ENCODE results near the gene DAPP1.

Gene DAPP1

DNA sequence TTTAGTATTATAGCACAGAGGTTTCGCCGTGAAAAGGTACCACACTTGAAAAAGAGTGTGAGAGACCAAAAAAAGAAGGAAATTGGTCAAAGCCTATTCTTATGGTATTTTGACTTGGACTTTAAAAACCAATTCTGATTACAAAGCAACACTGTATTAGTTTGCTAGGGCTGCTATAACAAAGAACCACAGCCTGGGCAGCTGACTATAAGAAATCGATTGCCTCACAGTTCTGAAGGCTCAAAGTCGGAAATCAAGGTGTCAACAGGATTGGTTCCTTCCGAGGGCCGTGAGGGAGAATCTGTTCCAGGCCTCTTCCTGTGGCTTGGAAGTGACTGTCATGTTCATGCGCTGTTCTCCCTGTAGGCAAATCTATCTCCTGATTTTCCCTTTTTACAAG lies 17.9 kb downstream of the DAPP1 start:
- Histone ChIP-seq H3K9me3 (ENCODE audit: control insufficient read depth in 1 of 2, low read length in 2 of 2) (no peaks in the 10 kb centered on the region), H3K27ac (ENCODE audit: low read depth, low read length) (no peak overlapping the region), H3K27me3 (ENCODE audit: control insufficient read depth in 1 of 2, insufficient read depth in 2 of 2, low read length in 2 of 2) (no peaks in the 10 kb centered on the region), H3K36me3 (ENCODE audit: control insufficient read depth in 1 of 2, insufficient read depth in 2 of 2, low read length in 2 of 2) (no peaks in the 10 kb centered on the region), H3K9ac (ENCODE audit: low read depth in 1 of 2, low read length in 2 of 2) (no peak overlapping the region), H3K4me1 (ENCODE audit: control insufficient read depth in 1 of 2, insufficient read depth in 2 of 2, low read length in 2 of 2) (no peaks in the 10 kb centered on the region), H3K4me3 (ENCODE audit: low read depth in 1 of 2, low read length in 2 of 2) (no peak overlapping the region)

DNA sequence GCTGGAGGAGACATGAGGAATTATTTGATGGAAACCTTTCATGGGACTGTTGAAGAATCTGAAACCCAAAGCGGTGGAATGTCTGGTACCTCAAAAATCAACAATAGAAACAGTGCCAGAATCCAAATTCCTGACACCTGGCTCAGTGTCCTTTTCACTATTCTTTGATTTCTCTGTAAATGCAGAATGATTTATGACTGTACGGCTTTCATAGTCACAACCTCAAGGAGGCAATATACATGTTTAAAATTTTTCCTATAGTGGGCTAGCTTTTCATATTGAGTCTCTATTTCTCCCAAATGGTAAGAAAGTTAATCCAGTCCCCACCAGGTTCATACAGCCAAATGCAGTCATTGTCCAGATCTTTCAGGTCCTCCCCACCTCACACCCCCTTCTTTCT lies 19.3 kb downstream of the DAPP1 start:
- Histone ChIP-seq H3K27me3 (ENCODE audit: control insufficient read depth in 1 of 2, insufficient read depth in 2 of 2, low read length in 2 of 2) (no peaks in the 10 kb centered on the region), H3K4me3 (ENCODE audit: low read depth in 1 of 2, low read length in 2 of 2) (no peak overlapping the region), H3K9ac (ENCODE audit: low read depth in 1 of 2, low read length in 2 of 2) (no peak overlapping the region), H3K9me3 (ENCODE audit: control insufficient read depth in 1 of 2, low read length in 2 of 2) (no peaks in the 10 kb centered on the region), H3K36me3 (ENCODE audit: control insufficient read depth in 1 of 2, insufficient read depth in 2 of 2, low read length in 2 of 2) (no peaks in the 10 kb centered on the region), H3K27ac (ENCODE audit: low read depth, low read length) (no peak overlapping the region), H3K4me1 (ENCODE audit: control insufficient read depth in 1 of 2, insufficient read depth in 2 of 2, low read length in 2 of 2) (no peaks in the 10 kb centered on the region)

DNA sequence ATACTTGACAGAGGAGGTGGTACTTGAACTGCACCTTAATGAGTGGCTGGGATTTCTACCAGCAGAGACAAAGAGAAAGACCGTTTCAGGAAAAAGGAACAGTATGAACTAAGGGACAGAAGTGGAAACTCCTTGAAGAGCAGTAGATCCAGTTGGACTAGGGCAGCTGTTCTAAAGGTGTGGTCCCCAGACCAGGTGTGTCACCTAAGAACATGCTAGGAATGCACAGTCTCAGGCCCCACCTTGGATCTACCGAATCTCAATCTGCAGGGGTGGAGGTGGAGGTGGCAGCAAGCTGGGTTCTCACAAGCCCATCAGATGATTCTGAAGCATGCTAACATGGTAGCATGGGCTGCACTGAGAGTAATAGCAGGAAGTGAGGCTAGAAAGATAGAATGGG lies 22.3 kb downstream of the DAPP1 start:
- Histone ChIP-seq H3K27ac (ENCODE audit: low read depth, low read length) (no peak overlapping the region), H3K9me3 (ENCODE audit: control insufficient read depth in 1 of 2, low read length in 2 of 2) (no peaks in the 10 kb centered on the region), H3K36me3 (ENCODE audit: control insufficient read depth in 1 of 2, insufficient read depth in 2 of 2, low read length in 2 of 2) (no peaks in the 10 kb centered on the region), H3K4me1 (ENCODE audit: control insufficient read depth in 1 of 2, insufficient read depth in 2 of 2, low read length in 2 of 2) (no peaks in the 10 kb centered on the region), H3K9ac (ENCODE audit: low read depth in 1 of 2, low read length in 2 of 2) (no peak overlapping the region), H3K4me3 (ENCODE audit: low read depth in 1 of 2, low read length in 2 of 2) (no peak overlapping the region), H3K27me3 (ENCODE audit: control insufficient read depth in 1 of 2, insufficient read depth in 2 of 2, low read length in 2 of 2) (no peaks in the 10 kb centered on the region)

DNA sequence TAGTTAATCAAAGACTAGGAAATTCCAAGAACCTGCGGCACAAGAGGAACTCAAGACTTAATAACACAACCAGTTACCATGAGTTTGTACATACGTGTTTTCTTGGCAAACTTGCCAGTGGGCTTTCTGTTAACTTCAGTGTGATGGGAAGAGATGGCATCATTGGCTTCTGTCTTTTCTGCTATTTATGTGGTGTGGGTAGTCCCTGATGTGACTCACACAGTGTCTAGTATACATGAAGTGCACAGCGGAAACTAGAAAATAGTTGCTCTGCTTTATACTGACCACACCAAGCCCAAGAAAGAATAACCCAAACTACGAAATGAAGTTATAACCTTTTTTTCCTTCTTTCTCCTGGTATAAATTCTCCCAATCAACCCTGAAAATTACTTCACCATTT lies 24.5 kb downstream of the DAPP1 start:
- H3K4me1 ChIP-seq (ENCODE audit: control insufficient read depth in 1 of 2, insufficient read depth in 2 of 2, low read length in 2 of 2), result peaks cover 0 to 5% of the 10 kb centered on the region in 2 donors
- no peaks in the 10 kb centered on the region for H3K36me3 ChIP-seq (ENCODE audit: control insufficient read depth in 1 of 2, insufficient read depth in 2 of 2, low read length in 2 of 2)
- H3K27ac ChIP-seq (ENCODE audit: low read depth, low read length), result no peak overlapping the region
- H3K9me3 ChIP-seq (ENCODE audit: control insufficient read depth in 1 of 2, low read length in 2 of 2), result no peaks in the 10 kb centered on the region
- H3K9ac ChIP-seq (ENCODE audit: low read depth in 1 of 2, low read length in 2 of 2), result no peak overlapping the region
- H3K4me3 ChIP-seq (ENCODE audit: low read depth in 1 of 2, low read length in 2 of 2), result no peak overlapping the region
- H3K27me3 ChIP-seq (ENCODE audit: control insufficient read depth in 1 of 2, insufficient read depth in 2 of 2, low read length in 2 of 2), result no peaks in the 10 kb centered on the region

DNA sequence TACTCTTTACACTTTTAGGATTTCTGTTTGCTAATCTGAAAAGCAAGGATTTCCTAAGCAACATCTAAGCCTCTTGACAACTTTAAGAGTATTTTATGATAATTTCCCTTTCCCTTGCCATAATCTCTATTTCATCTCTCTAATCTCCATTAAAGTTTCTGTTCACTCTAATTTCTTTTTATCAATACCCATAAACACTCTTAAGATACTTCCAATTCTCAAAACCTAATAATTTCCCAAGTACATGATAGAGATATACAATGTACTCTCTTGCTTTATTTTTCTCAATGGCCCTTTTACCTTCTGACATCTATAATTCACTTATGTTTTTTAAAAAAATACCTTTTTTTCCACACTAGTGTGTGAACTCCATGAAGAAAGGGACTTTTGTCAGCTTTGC lies 26.8 kb downstream of the DAPP1 start:
- Histone ChIP-seq H3K9me3 (ENCODE audit: control insufficient read depth in 1 of 2, low read length in 2 of 2) (no peaks in the 10 kb centered on the region), H3K4me1 (ENCODE audit: control insufficient read depth in 1 of 2, insufficient read depth in 2 of 2, low read length in 2 of 2) (peaks cover 0 to 13% of the 10 kb centered on the region in 2 donors), H3K27ac (ENCODE audit: low read depth, low read length) (no peak overlapping the region), H3K36me3 (ENCODE audit: control insufficient read depth in 1 of 2, insufficient read depth in 2 of 2, low read length in 2 of 2) (no peaks in the 10 kb centered on the region), H3K4me3 (ENCODE audit: low read depth in 1 of 2, low read length in 2 of 2) (no peak overlapping the region), H3K27me3 (ENCODE audit: control insufficient read depth in 1 of 2, insufficient read depth in 2 of 2, low read length in 2 of 2) (no peaks in the 10 kb centered on the region), H3K9ac (ENCODE audit: low read depth in 1 of 2, low read length in 2 of 2) (no peak overlapping the region)

DNA sequence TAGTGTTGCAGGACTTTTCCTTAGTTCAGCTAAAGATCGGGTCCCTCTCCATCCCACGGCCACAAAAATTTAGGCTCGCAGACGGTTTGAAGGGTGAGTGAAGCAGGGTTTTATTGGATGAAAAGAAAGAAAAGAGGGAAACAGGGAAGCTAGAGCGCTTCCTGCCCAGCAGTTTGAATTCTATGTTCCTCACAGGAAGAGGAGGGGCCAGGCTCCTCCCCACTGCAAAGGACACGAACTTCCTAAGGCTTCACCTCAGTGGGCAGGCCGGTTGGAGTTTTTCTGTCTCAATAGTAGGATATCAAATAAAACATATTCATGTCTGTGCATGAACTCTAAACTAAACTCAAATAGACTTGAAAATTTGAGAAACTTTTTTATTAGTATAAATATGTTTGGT lies 27.4 kb downstream of the DAPP1 start:
- Histone ChIP-seq H3K36me3 (ENCODE audit: control insufficient read depth in 1 of 2, insufficient read depth in 2 of 2, low read length in 2 of 2) (no peaks in the 10 kb centered on the region), H3K4me3 (ENCODE audit: low read depth in 1 of 2, low read length in 2 of 2) (no peak overlapping the region), H3K9ac (ENCODE audit: low read depth in 1 of 2, low read length in 2 of 2) (no peak overlapping the region), H3K27ac (ENCODE audit: low read depth, low read length) (no peak overlapping the region), H3K27me3 (ENCODE audit: control insufficient read depth in 1 of 2, insufficient read depth in 2 of 2, low read length in 2 of 2) (no peaks in the 10 kb centered on the region), H3K9me3 (ENCODE audit: control insufficient read depth in 1 of 2, low read length in 2 of 2) (no peaks in the 10 kb centered on the region), H3K4me1 (ENCODE audit: control insufficient read depth in 1 of 2, insufficient read depth in 2 of 2, low read length in 2 of 2) (peaks cover 0 to 13% of the 10 kb centered on the region in 2 donors)

DNA sequence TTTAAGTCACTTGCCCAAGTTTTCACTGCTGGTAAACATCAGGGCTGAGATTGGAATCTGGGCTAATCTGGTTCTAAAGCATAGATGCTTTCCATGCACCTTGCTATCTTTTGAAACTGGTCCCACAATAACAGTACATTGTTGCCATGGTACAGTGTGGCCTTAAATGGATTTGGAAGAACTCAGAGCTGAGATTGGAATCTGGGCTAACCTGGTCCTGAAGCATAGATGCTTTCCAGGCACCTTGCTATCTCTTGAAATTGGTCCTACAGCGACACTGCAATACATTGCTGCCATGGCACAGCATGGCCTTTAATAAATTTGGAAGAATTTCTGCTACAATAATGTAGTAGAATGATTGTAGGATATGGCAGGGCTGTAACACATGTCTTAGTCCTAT lies 28.6 kb downstream of the DAPP1 start:
- peaks cover 0 to 13% of the 10 kb centered on the region in 2 donors for H3K4me1 ChIP-seq (ENCODE audit: control insufficient read depth in 1 of 2, insufficient read depth in 2 of 2, low read length in 2 of 2)
- no peak overlapping the region for H3K27ac ChIP-seq (ENCODE audit: low read depth, low read length)
- H3K9ac ChIP-seq (ENCODE audit: low read depth in 1 of 2, low read length in 2 of 2), result no peak overlapping the region
- no peaks in the 10 kb centered on the region for H3K36me3 ChIP-seq (ENCODE audit: control insufficient read depth in 1 of 2, insufficient read depth in 2 of 2, low read length in 2 of 2)
- no peak overlapping the region for H3K4me3 ChIP-seq (ENCODE audit: low read depth in 1 of 2, low read length in 2 of 2)
- no peaks in the 10 kb centered on the region for H3K27me3 ChIP-seq (ENCODE audit: control insufficient read depth in 1 of 2, insufficient read depth in 2 of 2, low read length in 2 of 2)
- H3K9me3 ChIP-seq (ENCODE audit: control insufficient read depth in 1 of 2, low read length in 2 of 2), result no peaks in the 10 kb centered on the region

DNA sequence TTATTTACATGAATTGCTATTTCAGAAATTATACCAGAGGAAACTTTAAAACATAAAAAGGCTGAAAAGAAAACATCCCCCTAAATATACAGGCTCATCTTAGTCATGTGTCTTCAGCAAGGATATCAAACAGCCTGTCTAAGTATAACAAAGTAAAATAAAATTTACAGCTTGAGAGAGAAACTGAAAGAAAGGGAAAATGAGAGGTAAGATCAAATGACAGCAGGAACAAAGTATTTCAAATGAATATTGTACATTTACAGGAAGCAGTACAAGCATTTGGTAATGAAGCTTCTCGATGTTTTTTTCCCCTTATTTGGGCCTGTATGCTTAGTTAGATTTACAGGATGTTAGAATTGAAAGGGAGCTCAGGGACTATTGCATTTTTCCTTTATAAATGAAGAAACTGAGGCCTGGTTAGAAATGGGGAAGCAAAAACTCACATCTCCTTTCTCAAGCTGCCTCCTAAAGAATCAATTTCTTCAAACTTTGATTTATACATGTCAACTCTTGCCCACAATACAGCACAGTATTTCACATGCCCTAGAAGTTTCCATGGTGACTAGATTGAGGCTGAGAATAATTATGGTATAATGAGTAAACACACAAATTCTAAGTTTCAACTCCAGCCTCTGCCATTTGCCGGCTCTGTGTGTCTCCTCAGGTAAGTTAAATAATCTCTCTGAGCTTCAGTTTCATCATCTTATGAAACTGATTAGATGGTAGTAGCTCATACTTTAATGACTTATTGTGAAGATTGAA lies 29.3 kb downstream of the DAPP1 start:
- Histone ChIP-seq H3K4me3 (ENCODE audit: low read depth in 1 of 2, low read length in 2 of 2) (no peak overlapping the region), H3K27me3 (ENCODE audit: control insufficient read depth in 1 of 2, insufficient read depth in 2 of 2, low read length in 2 of 2) (no peaks in the 10 kb centered on the region), H3K9me3 (ENCODE audit: control insufficient read depth in 1 of 2, low read length in 2 of 2) (no peaks in the 10 kb centered on the region), H3K9ac (ENCODE audit: low read depth in 1 of 2, low read length in 2 of 2) (no peak overlapping the region), H3K27ac (ENCODE audit: low read depth, low read length) (no peak overlapping the region), H3K4me1 (ENCODE audit: control insufficient read depth in 1 of 2, insufficient read depth in 2 of 2, low read length in 2 of 2) (peaks cover 0 to 14% of the 10 kb centered on the region in 2 donors), H3K36me3 (ENCODE audit: control insufficient read depth in 1 of 2, insufficient read depth in 2 of 2, low read length in 2 of 2) (no peaks in the 10 kb centered on the region)

DNA sequence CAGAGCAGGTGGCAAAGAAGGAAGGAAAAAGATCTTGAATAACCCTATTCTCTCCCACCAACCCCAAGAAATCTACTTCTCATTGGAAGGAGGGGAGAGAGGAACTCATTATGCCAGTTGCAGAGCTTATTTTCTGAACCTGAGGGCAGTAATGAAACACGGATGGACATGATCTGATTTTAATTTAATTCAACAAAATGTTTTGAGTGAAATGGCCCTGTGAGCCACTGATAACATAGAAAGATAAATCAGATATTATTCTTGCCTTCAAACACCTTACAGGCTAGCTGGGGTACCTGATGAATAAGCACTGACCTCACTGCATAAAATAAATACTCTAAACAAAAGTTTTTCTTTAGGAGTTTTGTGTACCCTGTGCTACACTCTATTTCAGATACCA lies 30.3 kb downstream of the DAPP1 start:
- Histone ChIP-seq H3K4me3 (ENCODE audit: low read depth in 1 of 2, low read length in 2 of 2) (no peak overlapping the region), H3K27ac (ENCODE audit: low read depth, low read length) (no peak overlapping the region), H3K36me3 (ENCODE audit: control insufficient read depth in 1 of 2, insufficient read depth in 2 of 2, low read length in 2 of 2) (no peaks in the 10 kb centered on the region), H3K9ac (ENCODE audit: low read depth in 1 of 2, low read length in 2 of 2) (no peak overlapping the region), H3K27me3 (ENCODE audit: control insufficient read depth in 1 of 2, insufficient read depth in 2 of 2, low read length in 2 of 2) (no peaks in the 10 kb centered on the region), H3K4me1 (ENCODE audit: control insufficient read depth in 1 of 2, insufficient read depth in 2 of 2, low read length in 2 of 2) (peaks cover 0 to 17% of the 10 kb centered on the region in 2 donors), H3K9me3 (ENCODE audit: control insufficient read depth in 1 of 2, low read length in 2 of 2) (no peaks in the 10 kb centered on the region)

DNA sequence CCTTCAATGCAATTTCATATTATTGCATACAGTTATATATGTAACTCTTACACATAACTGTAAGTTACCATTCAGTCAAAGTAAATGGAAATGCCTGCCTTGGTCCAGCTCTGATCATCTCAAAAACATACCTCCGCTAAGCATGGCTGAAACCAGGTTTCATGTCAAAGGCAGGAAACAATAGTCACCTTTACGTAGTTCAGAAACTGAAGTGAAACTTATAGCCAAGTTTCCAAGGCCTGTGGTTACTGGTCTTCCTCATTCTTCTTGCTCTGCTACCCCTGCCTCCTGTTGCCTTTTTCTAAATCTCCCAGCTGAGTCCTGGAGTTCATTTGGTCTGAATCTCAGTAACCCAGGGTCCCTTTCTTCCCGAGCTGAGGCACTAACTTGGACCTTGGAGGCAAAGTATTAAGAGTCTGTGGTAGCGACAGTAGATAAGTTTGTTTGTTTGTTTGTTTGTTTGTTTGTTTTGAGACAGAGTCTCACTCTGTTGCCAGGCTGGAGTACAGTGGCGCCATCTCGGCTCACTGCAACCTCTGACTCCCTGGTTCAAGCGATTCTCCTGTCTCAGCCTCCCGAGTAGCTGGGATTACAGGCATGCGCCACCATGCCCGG lies 30.8 kb downstream of the DAPP1 start:
- H3K27me3 ChIP-seq (ENCODE audit: control insufficient read depth in 1 of 2, insufficient read depth in 2 of 2, low read length in 2 of 2), result no peaks in the 10 kb centered on the region
- H3K9ac ChIP-seq (ENCODE audit: low read depth in 1 of 2, low read length in 2 of 2), result no peak overlapping the region
- H3K36me3 ChIP-seq (ENCODE audit: control insufficient read depth in 1 of 2, insufficient read depth in 2 of 2, low read length in 2 of 2), result no peaks in the 10 kb centered on the region
- peaks cover 0 to 17% of the 10 kb centered on the region in 2 donors for H3K4me1 ChIP-seq (ENCODE audit: control insufficient read depth in 1 of 2, insufficient read depth in 2 of 2, low read length in 2 of 2)
- no peaks in the 10 kb centered on the region for H3K9me3 ChIP-seq (ENCODE audit: control insufficient read depth in 1 of 2, low read length in 2 of 2)
- H3K27ac ChIP-seq (ENCODE audit: low read depth, low read length), result no peak overlapping the region
- H3K4me3 ChIP-seq (ENCODE audit: low read depth in 1 of 2, low read length in 2 of 2), result no peak overlapping the region
